ENCODE results near the gene DPP9. TPM values are rescaled to one million over a fixed set of nuclear protein-coding genes. Genes with fewer than 3 reads are reported as not detected.

The DPP9 gene
- total RNA-seq, 4 donors from 2014 or later: 35.0 to 82.1 (median 42.0) TPM

DNA sequence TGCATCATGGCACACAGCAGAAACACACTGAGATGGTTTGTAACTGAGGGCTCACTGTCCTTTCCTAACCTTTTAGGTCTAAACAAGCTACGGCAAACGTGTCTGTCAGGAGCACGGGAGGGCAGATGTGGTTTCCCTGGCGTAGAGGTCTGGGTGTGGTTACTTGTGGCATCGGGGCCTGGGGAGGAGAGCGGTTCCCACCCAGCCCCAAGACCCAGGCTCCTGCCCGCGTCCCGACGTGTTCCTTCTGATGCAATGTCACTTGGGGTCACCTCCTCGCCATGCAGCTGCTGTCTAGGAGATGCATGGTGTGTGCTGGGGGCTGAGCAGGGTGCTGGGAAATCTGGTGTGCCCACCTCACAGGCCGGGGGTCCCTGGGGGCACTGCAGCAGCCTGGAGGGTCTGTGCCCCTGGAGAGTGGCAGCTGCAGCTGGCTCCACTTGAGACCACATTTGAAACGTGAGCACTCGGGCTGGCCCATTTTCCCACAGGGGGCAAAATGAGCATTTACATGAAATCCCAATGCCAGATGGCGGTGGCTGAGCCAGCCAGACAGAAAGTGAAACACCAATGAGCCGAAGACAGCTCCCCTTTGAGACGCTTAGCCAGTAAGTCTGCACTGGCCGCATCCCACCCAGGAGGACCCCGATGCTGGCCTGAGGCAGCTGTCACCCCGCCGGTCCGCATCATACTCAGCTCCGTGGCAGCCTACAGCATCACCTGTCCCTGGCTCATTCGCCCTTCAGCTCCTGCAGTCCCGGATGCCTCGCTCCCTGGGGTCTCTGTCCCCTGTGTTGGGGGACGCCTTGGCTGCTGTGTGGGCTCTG, 31.2 kb downstream of the DPP9 start:
- peaks cover 0 to 99% of the 10 kb centered on the region in 2 donors for H3K36me3 ChIP-seq
- 82% methylated on average over 2 of the region's 27 CpGs; no CpG with 5 or more reads in 1 of the 2 donors for WGBS, 2 donors (ENCODE audit: low coverage in 1 of 2)
- ATAC-seq: no peak
- TF ChIP-seq CTCF (IDR thresholded peaks at IDR 0.05) (no peak), EP300 (IDR thresholded peaks at IDR 0.05) (no peak), POLR2AphosphoS5 (IDR thresholded peaks at IDR 0.05) (no peak), POLR2A (IDR thresholded peaks at IDR 0.05) (no peak)
- no peaks in the 10 kb centered on the region for H3K27me3 ChIP-seq
- no peaks in the 10 kb centered on the region for H3K9me3 ChIP-seq
- H3K4me1 ChIP-seq: peaks cover 0 to 10% (median 0%) of the 10 kb centered on the region in 3 donors
- no peak overlapping the region for H3K4me3 ChIP-seq
- no peak overlapping the region for H3K27ac ChIP-seq

GRCh38 chr19:4691373-4691772, 32.3 kb downstream of the DPP9 start:
- no peaks in the 10 kb centered on the region for H3K27me3 ChIP-seq
- ATAC-seq: no peak
- no peak overlapping the region for H3K4me3 ChIP-seq
- TF ChIP-seq POLR2A (IDR thresholded peaks at IDR 0.05): no peak
- no peak for TF ChIP-seq EP300 (IDR thresholded peaks at IDR 0.05)
- no peak for TF ChIP-seq POLR2AphosphoS5 (IDR thresholded peaks at IDR 0.05)
- no peak for TF ChIP-seq CTCF (IDR thresholded peaks at IDR 0.05)
- no peaks in the 10 kb centered on the region for H3K9me3 ChIP-seq
- peaks cover 0 to 99% of the 10 kb centered on the region in 2 donors for H3K36me3 ChIP-seq
- no peak overlapping the region for H3K27ac ChIP-seq
- 83 to 91% methylated on average over 4 to 7 of the region's 9 CpGs for whole genome bisulfite sequencing, 2 donors (ENCODE audit: low coverage in 1 of 2)
- peaks cover 0 to 10% (median 0%) of the 10 kb centered on the region in 3 donors for H3K4me1 ChIP-seq

DNA sequence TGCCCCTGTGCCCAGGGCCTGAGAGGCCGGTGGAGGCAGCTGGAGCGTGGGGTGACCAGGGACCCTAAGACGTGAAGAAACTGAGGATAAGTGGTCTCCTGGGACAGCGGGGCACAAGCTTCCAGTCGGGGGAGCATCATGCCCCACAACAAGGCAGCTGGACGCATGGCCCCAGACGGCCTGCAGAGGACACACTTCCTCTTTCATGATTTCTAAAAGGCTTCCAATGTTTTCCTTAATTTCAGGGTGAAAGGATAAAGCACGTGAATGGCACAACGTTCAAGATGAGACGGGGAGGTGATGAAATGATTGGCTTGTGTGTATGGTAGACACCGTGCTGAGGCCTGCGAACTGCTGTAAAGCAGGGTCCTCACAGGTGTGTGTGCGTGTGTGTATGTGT, 33.3 kb downstream of the DPP9 start:
- 53% methylated on average over 7 of the region's 13 CpGs; no CpG with 5 or more reads in 1 of the 2 donors for WGBS, 2 donors (ENCODE audit: low coverage in 1 of 2)
- no peaks in the 10 kb centered on the region for H3K27me3 ChIP-seq
- ATAC-seq: no peak
- H3K27ac ChIP-seq: no peak overlapping the region
- H3K36me3 ChIP-seq: peaks cover 0 to 99% of the 10 kb centered on the region in 2 donors
- peaks cover 0 to 10% (median 0%) of the 10 kb centered on the region in 3 donors for H3K4me1 ChIP-seq
- TF ChIP-seq POLR2A (IDR thresholded peaks at IDR 0.05) (no peak), EP300 (IDR thresholded peaks at IDR 0.05) (no peak), POLR2AphosphoS5 (IDR thresholded peaks at IDR 0.05) (no peak)
- no peaks in the 10 kb centered on the region for H3K9me3 ChIP-seq
- H3K4me3 ChIP-seq: no peak overlapping the region

DNA sequence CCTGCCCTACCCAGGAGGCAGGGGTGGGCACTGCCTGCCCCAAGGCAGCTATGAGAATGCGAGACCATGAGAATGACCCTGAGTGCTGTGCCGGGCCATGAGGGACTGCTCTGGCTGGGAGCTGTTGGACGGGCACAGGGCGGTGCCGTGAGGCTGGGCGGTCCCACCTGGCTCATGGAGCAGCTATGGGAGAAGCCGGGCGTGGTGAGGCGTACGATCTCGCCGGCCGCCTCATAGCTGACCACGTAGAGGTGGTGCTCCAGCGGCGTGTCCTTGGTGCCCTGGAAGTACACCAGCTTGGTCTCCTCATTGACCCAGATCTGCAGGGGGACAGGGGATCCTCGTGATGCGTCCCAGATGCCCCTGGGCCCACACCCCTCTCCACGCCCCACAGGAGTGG, 34.2 kb downstream of the DPP9 start:
- H3K36me3 ChIP-seq: peaks cover 0 to 99% of the 10 kb centered on the region in 2 donors
- no peak for TF ChIP-seq POLR2AphosphoS5 (IDR thresholded peaks at IDR 0.05)
- TF ChIP-seq POLR2A (IDR thresholded peaks at IDR 0.05): no peak
- no peak for TF ChIP-seq CTCF (IDR thresholded peaks at IDR 0.05)
- TF ChIP-seq EP300 (IDR thresholded peaks at IDR 0.05): no peak
- H3K4me3 ChIP-seq: no peak overlapping the region
- 100% methylated on average over 4 of the region's 19 CpGs; no CpG with 5 or more reads in 1 of the 2 donors for WGBS, 2 donors (ENCODE audit: low coverage in 1 of 2)
- H3K27ac ChIP-seq: no peak overlapping the region
- H3K4me1 ChIP-seq: peaks cover 0 to 6% (median 0%) of the 10 kb centered on the region in 3 donors
- no peak for ATAC-seq
- no peaks in the 10 kb centered on the region for H3K27me3 ChIP-seq
- H3K9me3 ChIP-seq: no peaks in the 10 kb centered on the region

GRCh38 chr19:4688587-4688986, 35.1 kb downstream of the DPP9 start:
- no CpG with 5 or more reads among the region's 26 CpGs for WGBS, 2 donors (ENCODE audit: low coverage in 1 of 2)
- peaks cover 0 to 99% of the 10 kb centered on the region in 2 donors for H3K36me3 ChIP-seq

DNA sequence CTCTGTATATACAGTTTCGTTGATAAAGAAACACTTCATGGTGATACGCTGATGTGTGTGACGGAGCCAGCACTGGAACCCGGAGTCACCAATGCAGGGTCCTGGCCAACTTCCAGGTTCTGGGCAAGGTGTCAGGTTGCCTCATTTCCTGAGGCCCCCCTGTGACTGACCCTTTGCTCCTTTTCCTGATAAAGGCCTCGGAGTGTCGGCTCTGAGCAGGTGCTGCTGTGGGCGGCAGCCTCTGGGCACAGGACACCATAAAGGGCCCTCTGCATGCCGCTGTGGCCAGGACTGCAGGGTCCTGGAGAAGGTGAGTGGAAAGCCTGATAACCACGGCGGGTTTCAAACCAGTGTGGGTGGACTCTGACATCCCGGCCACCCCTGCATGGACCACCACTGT, 36.2 kb downstream of the DPP9 start:
- no peaks in the 10 kb centered on the region for H3K9me3 ChIP-seq
- H3K27ac ChIP-seq: no peak overlapping the region
- H3K4me1 ChIP-seq: no peaks in the 10 kb centered on the region
- no peaks in the 10 kb centered on the region for H3K27me3 ChIP-seq
- H3K36me3 ChIP-seq: peaks cover 0 to 99% of the 10 kb centered on the region in 2 donors
- ATAC-seq: no peak
- WGBS, 2 donors (ENCODE audit: low coverage in 1 of 2): 40 to 60% methylated on average over 1 of the region's 11 CpGs
- no peak overlapping the region for H3K4me3 ChIP-seq
- TF ChIP-seq CTCF (IDR thresholded peaks at IDR 0.05) (no peak), POLR2A (IDR thresholded peaks at IDR 0.05) (no peak), POLR2AphosphoS5 (IDR thresholded peaks at IDR 0.05) (no peak), EP300 (IDR thresholded peaks at IDR 0.05) (no peak)

More at GRCh38 chr19:4688587-4688986, 35.1 kb downstream of the DPP9 start:
- no peaks in the 10 kb centered on the region for H3K4me1 ChIP-seq
- no peaks in the 10 kb centered on the region for H3K9me3 ChIP-seq
- ATAC-seq: no peak
- no peak for TF ChIP-seq POLR2A (IDR thresholded peaks at IDR 0.05)
- H3K27me3 ChIP-seq: no peaks in the 10 kb centered on the region
- no peak overlapping the region for H3K4me3 ChIP-seq
- H3K27ac ChIP-seq: no peak overlapping the region

All from gastroesophageal sphincter (tissue), 4 donors.